Measurements from ENCODE around the gene ZNF462.

The ZNF462 gene

DNA sequence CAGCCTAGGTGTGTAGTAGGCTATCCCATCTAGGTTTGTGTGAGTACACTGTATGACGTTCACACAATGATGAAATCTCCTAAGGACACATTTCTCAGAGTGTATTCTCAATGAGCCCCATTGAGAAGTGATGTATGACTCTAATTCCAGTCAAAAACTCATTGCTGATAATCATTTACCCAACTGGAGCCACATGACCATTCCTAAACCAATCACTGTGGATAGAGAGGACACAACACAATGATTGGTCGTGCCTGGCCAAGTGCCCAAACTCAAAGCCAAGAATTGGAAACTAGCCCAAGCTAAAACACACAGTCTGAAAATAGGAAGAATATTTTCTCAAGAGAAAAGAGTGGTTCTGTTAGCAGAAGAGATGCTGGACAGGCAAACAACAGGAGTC lies 191.2 kb downstream of the ZNF462 start:
- no peaks in the 10 kb centered on the region for H4K20me1 ChIP-seq (ENCODE audit: insufficient read depth, low read length)
- no peaks in the 10 kb centered on the region for H3K36me3 ChIP-seq (replicated peaks; ENCODE audit: low read depth, low read length)
- TF ChIP-seq, protein P1, sequence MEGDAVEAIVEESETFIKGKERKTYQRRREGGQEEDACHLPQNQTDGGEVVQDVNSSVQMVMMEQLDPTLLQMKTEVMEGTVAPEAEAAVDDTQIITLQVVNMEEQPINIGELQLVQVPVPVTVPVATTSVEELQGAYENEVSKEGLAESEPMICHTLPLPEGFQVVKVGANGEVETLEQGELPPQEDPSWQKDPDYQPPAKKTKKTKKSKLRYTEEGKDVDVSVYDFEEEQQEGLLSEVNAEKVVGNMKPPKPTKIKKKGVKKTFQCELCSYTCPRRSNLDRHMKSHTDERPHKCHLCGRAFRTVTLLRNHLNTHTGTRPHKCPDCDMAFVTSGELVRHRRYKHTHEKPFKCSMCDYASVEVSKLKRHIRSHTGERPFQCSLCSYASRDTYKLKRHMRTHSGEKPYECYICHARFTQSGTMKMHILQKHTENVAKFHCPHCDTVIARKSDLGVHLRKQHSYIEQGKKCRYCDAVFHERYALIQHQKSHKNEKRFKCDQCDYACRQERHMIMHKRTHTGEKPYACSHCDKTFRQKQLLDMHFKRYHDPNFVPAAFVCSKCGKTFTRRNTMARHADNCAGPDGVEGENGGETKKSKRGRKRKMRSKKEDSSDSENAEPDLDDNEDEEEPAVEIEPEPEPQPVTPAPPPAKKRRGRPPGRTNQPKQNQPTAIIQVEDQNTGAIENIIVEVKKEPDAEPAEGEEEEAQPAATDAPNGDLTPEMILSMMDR (IDR thresholded peaks at IDR 0.05; ENCODE audit: low read depth, low read length): no peak
- TF ChIP-seq EZH2phosphoT487 (IDR thresholded peaks at IDR 0.05; ENCODE audit: low read depth): no peak
- H3K79me2 ChIP-seq (ENCODE audit: low read length): no peaks in the 10 kb centered on the region
- H3K4me1 ChIP-seq (ENCODE audit: low read length): no peaks in the 10 kb centered on the region
- H2AFZ ChIP-seq (ENCODE audit: low read depth, low read length): no peak overlapping the region
- peaks cover 15% of the 10 kb centered on the region; the same call in 1 of the 2 replicates for H3K27me3 ChIP-seq (ENCODE audit: low read depth, low read length)
- H3K4me3 ChIP-seq (ENCODE audit: low read length): no peak overlapping the region
- no peak overlapping the region for H3K4me2 ChIP-seq (ENCODE audit: low read length)
- no peaks in the 10 kb centered on the region for H3K9me3 ChIP-seq (ENCODE audit: insufficient read depth, low read length)
- no peak overlapping the region for H3K27ac ChIP-seq (ENCODE audit: low read length)
- no peak overlapping the region for H3K9ac ChIP-seq (ENCODE audit: low read length)

DNA sequence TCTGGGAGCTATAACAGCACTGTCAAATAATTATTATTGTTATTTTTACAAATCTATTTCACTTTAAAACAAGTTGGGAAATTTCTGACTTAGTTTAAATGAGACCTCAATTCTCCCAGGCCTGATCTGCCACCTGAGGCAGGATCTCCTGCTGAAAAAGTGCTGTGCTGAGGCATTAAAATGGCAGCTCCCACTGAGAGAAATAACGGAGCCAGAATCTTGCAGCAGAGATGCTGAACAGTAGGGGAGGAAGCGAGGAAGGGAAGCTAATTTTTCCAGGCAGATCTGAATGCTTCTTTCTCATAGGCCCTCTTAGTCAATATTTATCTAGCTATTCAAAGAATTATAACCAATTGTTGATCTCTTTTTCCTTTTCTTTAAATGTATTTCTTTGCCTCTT lies 196.3 kb downstream of the ZNF462 start:
- Histone ChIP-seq H3K4me3 (ENCODE audit: low read length) (no peak overlapping the region), H3K27me3 (ENCODE audit: low read depth, low read length) (peaks cover 5% of the 10 kb centered on the region; the same call in 1 of the 2 replicates), H3K4me2 (ENCODE audit: low read length) (no peak overlapping the region), H3K36me3 (replicated peaks; ENCODE audit: low read depth, low read length) (no peaks in the 10 kb centered on the region), H3K9me3 (ENCODE audit: insufficient read depth, low read length) (no peaks in the 10 kb centered on the region), H3K4me1 (ENCODE audit: low read length) (peaks cover 13% of the 10 kb centered on the region), H2AFZ (ENCODE audit: low read depth, low read length) (no peak overlapping the region), H3K9ac (ENCODE audit: low read length) (no peak overlapping the region), H3K79me2 (ENCODE audit: low read length) (no peaks in the 10 kb centered on the region), H4K20me1 (ENCODE audit: insufficient read depth, low read length) (no peaks in the 10 kb centered on the region), H3K27ac (ENCODE audit: low read length) (no peak overlapping the region)
- no peak for TF ChIP-seq EZH2phosphoT487 (IDR thresholded peaks at IDR 0.05; ENCODE audit: low read depth)
- TF ChIP-seq, protein P1 (IDR thresholded peaks at IDR 0.05; ENCODE audit: low read depth, low read length): no peak

GRCh38 chr9:107060062-107060461 lies 197.1 kb downstream of the ZNF462 start:
- H3K9me3 ChIP-seq (ENCODE audit: insufficient read depth, low read length): no peaks in the 10 kb centered on the region
- H3K4me3 ChIP-seq (ENCODE audit: low read length): no peak overlapping the region
- no peak overlapping the region for H3K27ac ChIP-seq (ENCODE audit: low read length)
- no peak overlapping the region for H3K9ac ChIP-seq (ENCODE audit: low read length)
- H2AFZ ChIP-seq (ENCODE audit: low read depth, low read length): no peak overlapping the region
- TF ChIP-seq, protein P1 (IDR thresholded peaks at IDR 0.05; ENCODE audit: low read depth, low read length): no peak
- TF ChIP-seq EZH2phosphoT487 (IDR thresholded peaks at IDR 0.05; ENCODE audit: low read depth): no peak
- peaks cover 13% of the 10 kb centered on the region for H3K4me1 ChIP-seq (ENCODE audit: low read length)
- no peaks in the 10 kb centered on the region for H3K36me3 ChIP-seq (replicated peaks; ENCODE audit: low read depth, low read length)
- no peaks in the 10 kb centered on the region for H3K79me2 ChIP-seq (ENCODE audit: low read length)
- no peaks in the 10 kb centered on the region for H4K20me1 ChIP-seq (ENCODE audit: insufficient read depth, low read length)
- peak overlapping the region; percentile 2; the same call in 1 of the 2 replicates for H3K4me2 ChIP-seq (ENCODE audit: low read length)
- 0 out of 2 replicates have a peak, but pooled peaks cover 4% of the 10 kb centered on the region for H3K27me3 ChIP-seq (ENCODE audit: low read depth, low read length)
